ENCODE measurements around the gene HMMR. TPM values are rescaled to one million over a fixed set of nuclear protein-coding genes. Genes with fewer than 3 reads are reported as not detected.

The HMMR gene
- total and polyA plus RNA-seq, 7 donors: 1.1 to 18.1 (median 3.0) TPM; not detected in 2

DNA sequence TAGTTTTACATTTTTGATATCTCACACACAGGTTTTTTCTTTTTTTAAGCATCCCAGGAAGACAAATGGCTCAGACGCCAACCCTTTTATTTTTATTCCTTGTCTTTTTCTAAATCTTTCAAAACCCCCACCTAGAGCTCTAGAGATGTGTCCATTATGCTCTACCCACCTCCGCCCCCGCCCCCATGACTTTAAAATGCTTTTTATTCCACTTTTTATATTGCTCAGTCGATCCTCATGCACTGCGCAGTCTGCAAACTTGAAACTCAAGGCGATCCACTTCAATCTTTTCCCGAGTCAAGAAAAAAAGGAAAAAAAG lies 44.6 kb downstream of the HMMR start:
- no peak for DNase-seq
- intact Hi-C loops (cut with DNase I): loop anchor here (2.0 kb wide), 1 partner anchor 68 kb away; the partner anchor contains the start of gene CCNG1
- WGBS, 2 donors: 0 to 1% methylated on average over 7 of the region's 7 CpGs

DNA sequence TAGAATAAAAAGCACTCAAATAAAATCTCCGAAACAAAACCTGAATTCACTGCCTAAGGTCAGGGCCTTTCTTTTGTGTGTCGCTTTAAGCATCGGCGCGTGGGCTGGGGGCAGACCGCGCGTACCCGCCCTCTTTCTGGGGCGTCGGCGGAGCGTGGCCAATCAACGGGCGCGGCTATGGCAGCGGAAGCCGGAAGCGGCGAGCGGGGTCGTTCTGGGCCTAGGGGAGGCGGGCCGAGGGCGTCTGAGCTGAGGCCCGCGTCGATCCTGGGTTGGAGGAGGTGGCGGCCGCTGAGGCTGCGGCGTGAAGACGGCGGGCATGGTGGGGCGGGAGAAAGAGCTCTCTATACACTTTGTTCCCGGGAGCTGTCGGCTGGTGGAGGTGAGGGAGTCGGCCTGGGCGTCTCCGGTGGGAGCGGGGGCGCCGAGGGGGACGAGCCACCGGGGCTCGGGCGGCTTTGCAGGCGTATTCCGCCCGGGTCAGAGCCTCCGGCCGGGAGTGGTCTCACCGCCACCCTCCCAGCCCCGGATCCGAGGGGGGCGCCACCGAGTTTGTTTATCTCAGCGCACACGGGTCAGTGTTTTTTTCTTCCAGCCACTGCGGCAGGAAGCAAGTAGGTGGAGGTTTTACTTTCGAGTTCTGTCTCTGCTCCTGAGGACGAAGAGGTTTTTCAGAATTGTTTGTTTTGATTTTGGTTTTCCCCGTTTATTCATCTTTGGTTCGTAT lies 45.1 kb downstream of the HMMR start, which contains the start of gene MAT2B:
Gene MAT2B (plus strand): TSS at position 252 of the 727 bp plus-strand sequence. CDS start 68 bp downstream, at position 320.
- intact Hi-C loops (cut with DNase I): loop anchor here (1.0 to 2.0 kb wide), 2 partner anchors 45 to 69 kb away; partner anchors contain the start of genes CCNG1, HMMR and NUDCD2
- TF ChIP-seq EP300 (IDR thresholded peaks at IDR 0.05): peak in 1 of 4 donors; percentile 23
- TF ChIP-seq, protein P1, sequence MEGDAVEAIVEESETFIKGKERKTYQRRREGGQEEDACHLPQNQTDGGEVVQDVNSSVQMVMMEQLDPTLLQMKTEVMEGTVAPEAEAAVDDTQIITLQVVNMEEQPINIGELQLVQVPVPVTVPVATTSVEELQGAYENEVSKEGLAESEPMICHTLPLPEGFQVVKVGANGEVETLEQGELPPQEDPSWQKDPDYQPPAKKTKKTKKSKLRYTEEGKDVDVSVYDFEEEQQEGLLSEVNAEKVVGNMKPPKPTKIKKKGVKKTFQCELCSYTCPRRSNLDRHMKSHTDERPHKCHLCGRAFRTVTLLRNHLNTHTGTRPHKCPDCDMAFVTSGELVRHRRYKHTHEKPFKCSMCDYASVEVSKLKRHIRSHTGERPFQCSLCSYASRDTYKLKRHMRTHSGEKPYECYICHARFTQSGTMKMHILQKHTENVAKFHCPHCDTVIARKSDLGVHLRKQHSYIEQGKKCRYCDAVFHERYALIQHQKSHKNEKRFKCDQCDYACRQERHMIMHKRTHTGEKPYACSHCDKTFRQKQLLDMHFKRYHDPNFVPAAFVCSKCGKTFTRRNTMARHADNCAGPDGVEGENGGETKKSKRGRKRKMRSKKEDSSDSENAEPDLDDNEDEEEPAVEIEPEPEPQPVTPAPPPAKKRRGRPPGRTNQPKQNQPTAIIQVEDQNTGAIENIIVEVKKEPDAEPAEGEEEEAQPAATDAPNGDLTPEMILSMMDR (IDR thresholded peaks at IDR 0.05): peak in 1 of 4 experiments; percentile 25
- TF ChIP-seq POLR2A (IDR thresholded peaks at IDR 0.05): peak; percentile 83 to 91
- TF ChIP-seq POLR2AphosphoS5 (IDR thresholded peaks at IDR 0.05): peak; percentile 90 to 98 (median 97)
- 1% methylated on average over 64 of the region's 64 CpGs for WGBS, 2 donors

More for the DNA sequence above, 44.6 kb downstream of the HMMR start:
- TF ChIP-seq, protein P1 (IDR thresholded peaks at IDR 0.05): no peak
- no peak for TF ChIP-seq POLR2A (IDR thresholded peaks at IDR 0.05)
- no peak for TF ChIP-seq POLR2AphosphoS5 (IDR thresholded peaks at IDR 0.05)
- TF ChIP-seq EP300 (IDR thresholded peaks at IDR 0.05): no peak
- H3K9me3 ChIP-seq: no peaks in the 10 kb centered on the region
- peak overlapping the region; percentile 89 to 98 (median 95) for H3K27ac ChIP-seq
- H3K4me1 ChIP-seq: peaks cover 0 to 56% (median 42%) of the 10 kb centered on the region in 4 donors
- H3K4me3 ChIP-seq: peak overlapping the region; percentile 63 to 94 (median 74)
- H3K36me3 ChIP-seq: no peaks in the 10 kb centered on the region
- H3K27me3 ChIP-seq: no peaks in the 10 kb centered on the region

DNA sequence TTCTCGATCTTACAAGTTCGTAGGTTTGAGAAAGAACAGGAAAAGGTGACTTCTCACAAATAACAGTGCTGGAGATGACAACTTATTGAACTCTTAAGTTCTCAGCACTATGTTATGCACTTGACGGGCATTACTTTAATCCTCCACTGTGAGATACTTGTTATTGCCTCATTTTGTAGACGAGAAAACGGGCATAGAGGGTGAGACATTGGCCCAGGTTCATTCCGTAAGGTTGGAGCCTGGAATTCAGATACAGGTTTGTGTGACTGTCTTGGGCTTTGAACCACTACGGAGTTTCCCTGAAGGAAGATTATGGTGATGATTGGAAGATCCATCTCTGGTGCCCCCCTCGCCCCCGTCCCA lies 45.6 kb downstream of the HMMR start:
- 0% methylated on average over 9 of the region's 9 CpGs for WGBS, 2 donors
- peaks cover 0 to 65% (median 49%) of the 10 kb centered on the region in 4 donors for H3K4me1 ChIP-seq
- intact Hi-C loops (cut with DNase I): loop anchor here (1.0 kb wide), 1 partner anchor 46 kb away; the partner anchor contains the start of genes HMMR and NUDCD2

More for the DNA sequence above, 45.1 kb downstream of the HMMR start, which contains the start of gene MAT2B:
- DNase-seq: peak; percentile 97
- Histone ChIP-seq H3K27me3 (no peaks in the 10 kb centered on the region), H3K4me3 (peak within 1 kb of the TSS; percentile 63 to 94 (median 74)), H3K36me3 (no peaks in the 10 kb centered on the region), H3K27ac (peak within 1 kb of the TSS; percentile 89 to 98 (median 95)), H3K4me1 (peaks cover 0 to 61% (median 48%) of the 10 kb centered on the region in 4 donors), H3K9me3 (no peaks in the 10 kb centered on the region)

DNA sequence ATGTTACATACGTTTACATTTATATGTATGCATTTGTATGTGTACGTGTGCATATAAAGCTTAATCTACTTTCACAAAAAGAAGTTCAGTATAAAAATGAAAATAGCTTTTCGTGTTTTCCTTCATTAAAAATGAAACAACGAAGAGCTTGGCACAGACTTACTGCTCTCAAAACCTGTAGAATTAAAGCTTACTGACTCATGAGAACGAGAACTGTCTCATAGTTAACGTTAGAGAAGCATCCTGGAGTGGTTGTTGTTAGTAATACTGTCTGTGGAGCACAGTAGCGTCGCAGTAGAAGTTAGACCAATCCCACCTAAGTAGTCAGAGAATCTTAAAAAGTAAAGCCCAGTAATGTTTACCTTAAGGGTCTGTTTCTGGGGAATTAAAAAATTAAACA lies 46.3 kb downstream of the HMMR start:
- H3K27me3 ChIP-seq: no peaks in the 10 kb centered on the region
- no peaks in the 10 kb centered on the region for H3K9me3 ChIP-seq
- intact Hi-C loops (cut with DNase I): loop anchor here (1.0 kb wide), 1 partner anchor 46 kb away; the partner anchor contains the start of genes HMMR and NUDCD2
- whole genome bisulfite sequencing, 2 donors: 1 to 3% methylated on average over 8 of the region's 8 CpGs
- no peaks in the 10 kb centered on the region for H3K36me3 ChIP-seq
- peaks cover 0 to 68% (median 52%) of the 10 kb centered on the region in 4 donors for H3K4me1 ChIP-seq
- peak overlapping the region; percentile 63 to 94 (median 74) for H3K4me3 ChIP-seq
- TF ChIP-seq POLR2AphosphoS5 (IDR thresholded peaks at IDR 0.05) (no peak), POLR2A (IDR thresholded peaks at IDR 0.05) (no peak), EP300 (IDR thresholded peaks at IDR 0.05) (no peak)
- TF ChIP-seq, protein P1 (IDR thresholded peaks at IDR 0.05): no peak
- H3K27ac ChIP-seq: peak overlapping the region; percentile 89 to 98 (median 95)
- no peak for DNase-seq

More for the DNA sequence above, 45.6 kb downstream of the HMMR start:
- no peaks in the 10 kb centered on the region for H3K36me3 ChIP-seq
- TF ChIP-seq, protein P1 (IDR thresholded peaks at IDR 0.05): no peak
- TF ChIP-seq POLR2A (IDR thresholded peaks at IDR 0.05) (no peak), EP300 (IDR thresholded peaks at IDR 0.05) (no peak), POLR2AphosphoS5 (IDR thresholded peaks at IDR 0.05) (no peak)
- peak overlapping the region; percentile 63 to 94 (median 74) for H3K4me3 ChIP-seq
- H3K27me3 ChIP-seq: no peaks in the 10 kb centered on the region
- DNase-seq: no peak
- no peaks in the 10 kb centered on the region for H3K9me3 ChIP-seq
- H3K27ac ChIP-seq: peak overlapping the region; percentile 89 to 98 (median 95)

Data from sigmoid colon (tissue), 7 donors.